ENCODE measurements around the gene C1QC.

GRCh38 chr1:22612671-22613571 is 30.5 kb upstream of the C1QC start:
- TF ChIP-seq CTCF (conservative IDR thresholded peaks at IDR 0.05; ENCODE audit: low read depth, low read length): no peak
- no peak for TF ChIP-seq EZH2 (IDR thresholded peaks at IDR 0.05; ENCODE audit: borderline replicate concordance, low read depth, low read length, poor library complexity, severe bottlenecking)

Data from A673 (cell line).